K562 (cell line): ENCODE measurements around the gene CYYR1. TPM values are rescaled to one million over a fixed set of nuclear protein-coding genes. Genes with fewer than 3 reads are reported as not detected.

Experiments used
- ATAC-seq: fragments of 200-7000 bp; cut with Tn5 transposase; 3 replicates; pipeline ENCODE4 v1.9.1; 2020; ENCODE audit warnings: moderate library complexity
- BruUV-seq: library from RNA; stranded (reverse); fragments of 400-500 nt; replicated peaks from 2 replicates; lab custom pipeline; 2021; lab: Mats Ljungman, UMichigan
- CTCF ChIA-PET: fragments of 300-600 bp; formaldehyde crosslinking; extraction: SDS; loops from one replicate; lab custom pipeline; 2021; ENCODE audit warnings: low intra/inter-chr PET ratio; lab: Yijun Ruan, JAX
- POLR2A ChIA-PET: fragments of 300-600, 350-650 bp; sonication (Branson Sonifier 250); formaldehyde crosslinking; extraction: SDS; loops from one replicate; lab custom pipeline; 2021; ENCODE audit warnings: antibody characterized with exemption, inconsistent platforms; lab: Yijun Ruan, JAX
- DNase-seq, 4 experiments: peaks; one replicate each; pipeline versions ENCODE4 v3.0.0 to v3.0.0-alpha.2; 2011 to 2018; ENCODE audit warnings: low spot score in 3 of 4, mixed read lengths in 3 of 4; ENCODE audit errors: extremely low read depth in 1 of 4
- FAIRE-seq: peaks from 2 replicates; lab custom pipeline; 2011; peaks lifted over from hg19 to GRCh38; lab: Jason Lieb, UNC
- H2AFZ ChIP-seq: 2 replicates; pipeline ENCODE4 v1.6.0; 2011; ENCODE audit warnings: low read depth, low read length, control low read depth, inconsistent platforms
- H3K27ac ChIP-seq: fragments of 200-600 bp; 3 replicates; pipeline ENCODE4 v1.8.0; 2011; ENCODE audit warnings: low read depth, mild to moderate bottlenecking, control low read depth, inconsistent platforms, low read length, moderate library complexity, mixed read lengths; ENCODE audit errors: extremely low read depth
- H3K27me3 ChIP-seq, 2 experiments: fragments of 300-600 bp in 1 of 2; 2 replicates in 1 of 2; 3 replicates in 1 of 2; pipeline versions ENCODE4 v1.6.0 to v1.8.0; 2011; ENCODE audit warnings: inconsistent platforms in 2 of 2, low read length in 2 of 2, mild to moderate bottlenecking in 1 of 2, mixed read lengths in 1 of 2, moderate library complexity in 1 of 2; ENCODE audit not compliant: control insufficient read depth in 2 of 2, insufficient read depth in 2 of 2
- H3K36me3 ChIP-seq: fragments of 300-600 bp; 3 replicates; pipeline ENCODE4 v1.8.0; 2011; ENCODE audit warnings: mild to moderate bottlenecking, low read length, inconsistent platforms; ENCODE audit not compliant: control insufficient read depth, insufficient read depth
- H3K4me1 ChIP-seq, 2 experiments: fragments of 200-600 bp in 1 of 2; replicated peaks in 1 of 2; 2 replicates in 1 of 2; 3 replicates in 1 of 2; pipeline versions ENCODE4 v1.5.1 to v1.8.0; 2011; ENCODE audit warnings: inconsistent platforms in 2 of 2, low read length in 2 of 2, mild to moderate bottlenecking in 1 of 2, mixed read lengths in 1 of 2, moderate library complexity in 1 of 2; ENCODE audit not compliant: control insufficient read depth in 2 of 2, insufficient read depth in 2 of 2
- H3K4me2 ChIP-seq: 2 replicates; pipeline ENCODE4 v1.6.1; 2011; ENCODE audit warnings: low read length, control low read depth, inconsistent platforms, mixed read lengths; ENCODE audit not compliant: insufficient read depth
- H3K4me3 ChIP-seq: fragments of 200-600 bp; sonication (generic), shearing (Covaris generic); 2 replicates; pipeline ENCODE4 v1.5.1; 2016; ENCODE audit warnings: control low read depth, inconsistent platforms
- H3K79me2 ChIP-seq: fragments of 200-600 bp; 3 replicates; pipeline ENCODE4 v1.8.0; 2011; ENCODE audit warnings: low read length, inconsistent platforms; ENCODE audit not compliant: control insufficient read depth, insufficient read depth
- H3K9ac ChIP-seq, 2 experiments: 2 replicates each; pipeline versions ENCODE4 v1.6.0 to v1.6.1; 2011; ENCODE audit warnings: low read depth in 2 of 2, low read length in 2 of 2, control low read depth in 1 of 2, inconsistent platforms in 1 of 2, mild to moderate bottlenecking in 1 of 2, mixed read lengths in 1 of 2; ENCODE audit not compliant: insufficient read depth in 1 of 2
- H3K9me1 ChIP-seq: one replicate; pipeline ENCODE4 v1.6.0; 2011; ENCODE audit warnings: inconsistent platforms, mild to moderate bottlenecking, low read length, moderate library complexity; ENCODE audit not compliant: control insufficient read depth, insufficient read depth
- H3K9me3 ChIP-seq: replicated peaks from 2 replicates; pipeline ENCODE4 v1.5.1; 2011; ENCODE audit warnings: low read depth, low read length, inconsistent platforms; ENCODE audit not compliant: control insufficient read depth, insufficient read depth
- H4K20me1 ChIP-seq: replicated peaks from 2 replicates; pipeline ENCODE4 v1.6.1; 2011; ENCODE audit warnings: low read length, inconsistent platforms, mixed read lengths; ENCODE audit not compliant: control insufficient read depth, insufficient read depth
- CGGBP1 ChIP-seq: fragments of 250-450 bp; sonication (Bioruptor Pico); IDR thresholded peaks from 2 replicates; pipeline ENCODE4 v1.9.0; 2021; ENCODE audit warnings: mild to moderate bottlenecking
- CTCF ChIP-seq, 3 experiments: IDR thresholded peaks in 2 of 3; conservative IDR thresholded peaks in 1 of 3; 2 replicates each; pipeline ENCODE4 v1.5.1; 2011 to 2012; ENCODE audit warnings: low read length in 3 of 3, mild to moderate bottlenecking in 3 of 3, control low read depth in 2 of 3, improper control_type of control experiment in 1 of 3, inconsistent platforms in 1 of 3, low read depth in 1 of 3, mixed read lengths in 1 of 3, moderate library complexity in 1 of 3; ENCODE audit not compliant: insufficient read depth in 2 of 3
- FOXA3 ChIP-seq, 2 experiments: fragments of 450-650 bp in 1 of 2; sonication (generic) in 1 of 2; formaldehyde crosslinking; IDR thresholded peaks in 1 of 2; conservative IDR thresholded peaks in 1 of 2; 2 replicates each; pipeline versions ENCODE4 v1.4.0 to v1.8.0; 2020 to 2022; ENCODE audit warnings: mild to moderate bottlenecking in 2 of 2, missing genetic modification reagents in 1 of 2
- GABPA ChIP-seq: fragments of 200-800 bp; sonication (Bioruptor generic); conservative IDR thresholded peaks from 2 replicates; pipeline ENCODE4 v1.6.1; 2016; ENCODE audit warnings: low read depth, missing genetic modification characterization, missing compliant biosample characterization
- HOMEZ ChIP-seq: fragments of 250-450 bp; sonication (Bioruptor Pico); IDR thresholded peaks from 2 replicates; pipeline ENCODE4 v1.4.0; 2020; ENCODE audit warnings: mild to moderate bottlenecking, moderate library complexity
- PRPF4 ChIP-seq: fragments of 200-400 bp; formaldehyde crosslinking; IDR thresholded peaks from one replicate; pipeline ENCODE4 v1.6.1; 2017; ENCODE audit warnings: low read length, low read depth, mild to moderate bottlenecking; ENCODE audit not compliant: insufficient read depth, poor library complexity, severe bottlenecking
- TAF9B ChIP-seq: fragments of 450-650 bp; IDR thresholded peaks from 2 replicates; pipeline ENCODE4 v1.6.1; 2018; ENCODE audit warnings: mild to moderate bottlenecking; ENCODE audit not compliant: partially characterized antibody
- TEAD4 ChIP-seq, 2 experiments: sonication (generic) in 1 of 2; formaldehyde crosslinking in 1 of 2; IDR thresholded peaks; 2 replicates each; pipeline versions ENCODE4 v1.6.1 to v1.8.0; 2012 to 2022; ENCODE audit warnings: borderline replicate concordance in 1 of 2, inconsistent platforms in 1 of 2, low read length in 1 of 2, mild to moderate bottlenecking in 1 of 2, missing genetic modification reagents in 1 of 2
- ZBED1 ChIP-seq: IDR thresholded peaks from 2 replicates; pipeline ENCODE4 v1.6.1; 2014
- ZBTB11 ChIP-seq, 3 experiments: fragments of 200-800 bp in 1 of 3; fragments of 250-450 bp in 1 of 3; fragments of 450-650 bp in 1 of 3; sonication (Bioruptor Pico) in 1 of 3; sonication (Bioruptor generic) in 1 of 3; formaldehyde crosslinking in 1 of 3; IDR thresholded peaks; 2 replicates each; pipeline versions ENCODE4 v1.6.1 to v1.8.0; 2016 to 2022; ENCODE audit warnings: mild to moderate bottlenecking in 2 of 3, missing genetic modification characterization in 2 of 3, missing compliant biosample characterization in 1 of 3, moderate library complexity in 1 of 3
- ZNF184 ChIP-seq: sonication (generic); formaldehyde crosslinking; IDR thresholded peaks from 2 replicates; pipeline ENCODE4 v1.5.0; 2020; ENCODE audit warnings: missing genetic modification reagents
- WGBS: fragments of 100-300 bp; shearing (Covaris generic); methylation state at CpG from one replicate; pipeline ENCODE4 v1.1.6; 2016; ENCODE audit warnings: low coverage, mixed read lengths; ENCODE audit not compliant: insufficient coverage; ENCODE audit errors: missing lambda C conversion rate; 5-methylcytosine and 5-hydroxymethylcytosine counted together
- in situ Hi-C: fragments of 300-500 bp; cut with MboI; formaldehyde crosslinking; loops from 4 replicates; pipeline ENCODE4 v1.15.0; 2018; ENCODE audit warnings: inconsistent platforms, mixed read lengths
- intact Hi-C: fragments of 100-400 bp; cut with micrococcal nuclease; formaldehyde crosslinking; loops from 2 replicates; pipeline ENCODE4 v1.14.2; 2022
- polyA plus RNA-seq, 8 experiments: library from polyadenylated mRNA; depleted of rRNA in 4 of 8; stranded (reverse) in 5 of 8; unstranded in 3 of 8; fragments of >200 nt; fragmentation: Nextera tagmentation in 2 of 8; fragmentation: Illumina TruSeq in 1 of 8; extraction: Ambion mirVana in 2 of 8; extraction: Trizol in 1 of 8; gene quantifications; 2 replicates each; pipeline versions ENCODE4 v1.2.1 to v1.2.3, GENCODE V29; 2011 to 2014; ENCODE audit warnings: inconsistent platforms in 1 of 8, missing spikeins in 1 of 8
- total RNA-seq, 7 experiments: library from RNA; depleted of rRNA in 6 of 7; stranded (reverse); fragments of >200 nt in 6 of 7; fragmentation: Illumina TruSeq in 2 of 7; extraction: Trizol in 2 of 7; gene quantifications; 2 replicates each; pipeline versions ENCODE4 v1.2.1 to v1.2.3, GENCODE V29; 2011 to 2021; ENCODE audit warnings: low replicate concordance in 1 of 7

CYYR1 gene
- total and polyA plus RNA-seq, 9 of the 15 experiments (the other 6 are each of a cell fraction or from before 2014, with no cell fraction given), result not detected

- Histone ChIP-seq H3K4me1 (no peaks in the 10 kb centered on the region), H3K27me3 (no peaks in the 10 kb centered on the region), H3K9me3 (peaks cover 3% of the 10 kb centered on the region; the same call in 1 of the 2 replicates), H2AFZ (no peak overlapping the region), H3K4me2 (no peak overlapping the region), H3K36me3 (no peaks in the 10 kb centered on the region), H3K27ac (no peak overlapping the region), H3K4me3 (no peak overlapping the region), H3K79me2 (no peaks in the 10 kb centered on the region), H4K20me1 (no peaks in the 10 kb centered on the region), H3K9me1 (no peaks in the 10 kb centered on the region), H3K9ac (no peak overlapping the region)
- FAIRE-seq (no peak), ATAC-seq (no peak), DNase-seq (no peak)
- in situ Hi-C loops (no loop called here), intact Hi-C loops (no loop called here)
- no TSS peak for BruUV-seq
- TF ChIP-seq GABPA (no peak), FOXA3 (CRISPR knock-in tag; conservative IDR thresholded peaks at IDR 0.05 in 1 of 2, IDR thresholded peaks at IDR 0.05 in 1 of 2) (no peak), TEAD4 (IDR thresholded peaks at IDR 0.05; ENCODE audit: low read length) (no peak), TEAD4 (CRISPR knock-in tag; IDR thresholded peaks at IDR 0.05; ENCODE audit: borderline replicate concordance) (no peak), ZBTB11 (CRISPR knock-in tag; IDR thresholded peaks at IDR 0.05) (no peak), ZNF184 (no peak), CTCF (IDR thresholded peaks at IDR 0.05 in 2 of 3, conservative IDR thresholded peaks at IDR 0.05 in 1 of 3; ENCODE audit: insufficient read depth in 2 of 3, low read depth in 1 of 3, low read length in 3 of 3) (no peak), PRPF4 (no peak), TAF9B (no peak), CGGBP1 (CRISPR knock-in tag) (no peak), HOMEZ (CRISPR knock-in tag) (no peak), ZBED1 (no peak)
- ChIA-PET CTCF (no interaction called here), POLR2A (no interaction called here)
- WGBS, result 0% methylated on average over 1 of the region's 1 CpG
Observed at GRCh38 chr21:26437326-26438009, 135.6 kb downstream of the CYYR1 start.
